ENCODE data around the gene ITGA6.

DNA sequence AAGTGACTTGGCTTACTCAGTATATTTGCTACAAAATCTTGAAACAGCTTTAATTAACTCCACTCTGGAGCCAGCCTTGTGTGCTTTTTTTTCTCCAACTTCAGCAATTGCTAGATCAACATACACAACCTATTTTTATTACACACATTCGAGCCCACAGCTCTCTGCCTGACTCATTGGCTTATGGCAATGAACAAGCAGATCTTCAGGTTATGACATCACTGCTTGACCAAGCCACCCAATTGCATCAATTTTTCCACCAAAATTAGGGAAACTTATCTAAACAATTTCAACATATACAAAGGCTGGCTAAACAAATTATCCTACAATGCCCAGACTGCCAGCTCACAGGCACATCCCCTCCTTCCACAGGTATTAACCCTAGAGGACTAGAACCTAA, 88.9 kb downstream of the ITGA6 start:
- TF ChIP-seq, protein P1, sequence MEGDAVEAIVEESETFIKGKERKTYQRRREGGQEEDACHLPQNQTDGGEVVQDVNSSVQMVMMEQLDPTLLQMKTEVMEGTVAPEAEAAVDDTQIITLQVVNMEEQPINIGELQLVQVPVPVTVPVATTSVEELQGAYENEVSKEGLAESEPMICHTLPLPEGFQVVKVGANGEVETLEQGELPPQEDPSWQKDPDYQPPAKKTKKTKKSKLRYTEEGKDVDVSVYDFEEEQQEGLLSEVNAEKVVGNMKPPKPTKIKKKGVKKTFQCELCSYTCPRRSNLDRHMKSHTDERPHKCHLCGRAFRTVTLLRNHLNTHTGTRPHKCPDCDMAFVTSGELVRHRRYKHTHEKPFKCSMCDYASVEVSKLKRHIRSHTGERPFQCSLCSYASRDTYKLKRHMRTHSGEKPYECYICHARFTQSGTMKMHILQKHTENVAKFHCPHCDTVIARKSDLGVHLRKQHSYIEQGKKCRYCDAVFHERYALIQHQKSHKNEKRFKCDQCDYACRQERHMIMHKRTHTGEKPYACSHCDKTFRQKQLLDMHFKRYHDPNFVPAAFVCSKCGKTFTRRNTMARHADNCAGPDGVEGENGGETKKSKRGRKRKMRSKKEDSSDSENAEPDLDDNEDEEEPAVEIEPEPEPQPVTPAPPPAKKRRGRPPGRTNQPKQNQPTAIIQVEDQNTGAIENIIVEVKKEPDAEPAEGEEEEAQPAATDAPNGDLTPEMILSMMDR (IDR thresholded peaks at IDR 0.05) = no peak
- TF ChIP-seq POLR2A (IDR thresholded peaks at IDR 0.05; ENCODE audit: low read depth) = no peak
- no peak for TF ChIP-seq POLR2AphosphoS5 (IDR thresholded peaks at IDR 0.05)
